ENCODE measurements around the gene TANGO2. TPM values are rescaled to one million over a fixed set of nuclear protein-coding genes. Genes with fewer than 3 reads are reported as not detected.

TANGO2 gene
- total RNA-seq, 1 donor: 43.8 TPM

GRCh38 chr22:20001082-20001638 is 19.8 kb upstream of the TANGO2 start:
- Histone ChIP-seq H2AFZ (ENCODE audit: low read length) (no peak overlapping the region), H3K27me3 (ENCODE audit: insufficient read depth, low read length) (no peaks in the 10 kb centered on the region), H3K27ac (ENCODE audit: low read depth, low read length) (no peak overlapping the region), H3K4me3 (ENCODE audit: insufficient read depth, low read length) (no peak overlapping the region), H3K9me3 (ENCODE audit: low read depth, low read length) (no peaks in the 10 kb centered on the region), H3K79me2 (ENCODE audit: insufficient read depth, low read length) (no peaks in the 10 kb centered on the region), H3K4me1 (ENCODE audit: insufficient read depth, low read length) (peaks cover 11% of the 10 kb centered on the region), H4K20me1 (ENCODE audit: insufficient read depth, low read length) (no peaks in the 10 kb centered on the region), H3K4me2 (ENCODE audit: insufficient read depth, low read length) (no peak overlapping the region), H3K36me3 (ENCODE audit: insufficient read depth, low read length) (no peaks in the 10 kb centered on the region)
- no peak for TF ChIP-seq CTCF (IDR thresholded peaks at IDR 0.05; ENCODE audit: extremely low read depth, low read depth, low read length)
- DNase-seq (ENCODE audit: insufficient read length, low spot score, missing footprints): peak; percentile 74

- H2AFZ ChIP-seq (ENCODE audit: low read length): peak overlapping the region; percentile 82
- H3K27me3 ChIP-seq (ENCODE audit: insufficient read depth, low read length): no peaks in the 10 kb centered on the region
- H3K27ac ChIP-seq (ENCODE audit: low read depth, low read length): no peak overlapping the region
- H3K4me3 ChIP-seq (ENCODE audit: insufficient read depth, low read length): no peak overlapping the region
- H3K9me3 ChIP-seq (ENCODE audit: low read depth, low read length): no peaks in the 10 kb centered on the region
- H3K4me2 ChIP-seq (ENCODE audit: insufficient read depth, low read length): no peak overlapping the region
- DNase-seq (ENCODE audit: insufficient read length, low spot score, missing footprints): peak; percentile 66
- H3K79me2 ChIP-seq (ENCODE audit: insufficient read depth, low read length): no peaks in the 10 kb centered on the region
- no peak for TF ChIP-seq CTCF (IDR thresholded peaks at IDR 0.05; ENCODE audit: extremely low read depth, low read depth, low read length)
- no peaks in the 10 kb centered on the region for H4K20me1 ChIP-seq (ENCODE audit: insufficient read depth, low read length)
- no peaks in the 10 kb centered on the region for H3K36me3 ChIP-seq (ENCODE audit: insufficient read depth, low read length)
- peaks cover 6% of the 10 kb centered on the region for H3K4me1 ChIP-seq (ENCODE audit: insufficient read depth, low read length)
These were observed 18.8 kb upstream of the TANGO2 start for GRCh38 chr22:20002128-20002527.

- H3K4me1 ChIP-seq (ENCODE audit: insufficient read depth, low read length): peaks cover 6% of the 10 kb centered on the region
- no peaks in the 10 kb centered on the region for H3K27me3 ChIP-seq (ENCODE audit: insufficient read depth, low read length)
- no peaks in the 10 kb centered on the region for H3K36me3 ChIP-seq (ENCODE audit: insufficient read depth, low read length)
- no peak overlapping the region for H3K4me3 ChIP-seq (ENCODE audit: insufficient read depth, low read length)
- TF ChIP-seq CTCF (IDR thresholded peaks at IDR 0.05; ENCODE audit: extremely low read depth, low read depth, low read length): no peak
- H4K20me1 ChIP-seq (ENCODE audit: insufficient read depth, low read length): no peaks in the 10 kb centered on the region
- no peak overlapping the region for H3K4me2 ChIP-seq (ENCODE audit: insufficient read depth, low read length)
- DNase-seq (ENCODE audit: insufficient read length, low spot score, missing footprints): peak; percentile 86
- peak overlapping the region; percentile 82 for H2AFZ ChIP-seq (ENCODE audit: low read length)
- no peaks in the 10 kb centered on the region for H3K9me3 ChIP-seq (ENCODE audit: low read depth, low read length)
- H3K27ac ChIP-seq (ENCODE audit: low read depth, low read length): no peak overlapping the region
- H3K79me2 ChIP-seq (ENCODE audit: insufficient read depth, low read length): no peaks in the 10 kb centered on the region
These were observed 18.3 kb upstream of the TANGO2 start for GRCh38 chr22:20002636-20003035.

GRCh38 chr22:20003304-20003703 is 17.6 kb upstream of the TANGO2 start:
- no peak for TF ChIP-seq CTCF (IDR thresholded peaks at IDR 0.05; ENCODE audit: extremely low read depth, low read depth, low read length)
- Histone ChIP-seq H3K36me3 (ENCODE audit: insufficient read depth, low read length) (no peaks in the 10 kb centered on the region), H4K20me1 (ENCODE audit: insufficient read depth, low read length) (no peaks in the 10 kb centered on the region), H3K4me3 (ENCODE audit: insufficient read depth, low read length) (no peak overlapping the region), H3K27ac (ENCODE audit: low read depth, low read length) (no peak overlapping the region), H3K4me2 (ENCODE audit: insufficient read depth, low read length) (no peak overlapping the region), H3K9me3 (ENCODE audit: low read depth, low read length) (no peaks in the 10 kb centered on the region), H3K79me2 (ENCODE audit: insufficient read depth, low read length) (no peaks in the 10 kb centered on the region), H2AFZ (ENCODE audit: low read length) (no peak overlapping the region), H3K27me3 (ENCODE audit: insufficient read depth, low read length) (no peaks in the 10 kb centered on the region), H3K4me1 (ENCODE audit: insufficient read depth, low read length) (peaks cover 6% of the 10 kb centered on the region)
- DNase-seq (ENCODE audit: insufficient read length, low spot score, missing footprints): no peak

Data from osteoblast (primary cell).